GOT3 (cell line): ENCODE data around the gene SRSF2.
A peak's percentile ranks its signal among the peaks of the same experiment; 100 is the strongest.
"Not testable (repeated sequence)": the region's sequence is repeated elsewhere in the genome, so short reads cannot be mapped to it uniquely, and the experiment has no call there.

Experiments
- DNase-seq: peaks from one replicate; lab custom pipeline; 2025; ENCODE audit warnings: mixed read lengths; lab: John Stamatoyannopoulos, UW

Gene SRSF2

GRCh38 chr17:76720941-76721340 lies 16.2 kb downstream of the SRSF2 start:
- DNase-seq, result no peak

- no peak for DNase-seq
These were observed 16.9 kb downstream of the SRSF2 start for GRCh38 chr17:76720211-76720610.

GRCh38 chr17:76718516-76718915 lies 18.6 kb downstream of the SRSF2 start:
- no peak for DNase-seq

GRCh38 chr17:76716839-76717215 lies 20.3 kb downstream of the SRSF2 start:
- no peak for DNase-seq

- DNase-seq, result peak; percentile 67
These were observed 20.8 kb downstream of the SRSF2 start for GRCh38 chr17:76716146-76716838.

GRCh38 chr17:76715496-76715830 lies 21.7 kb downstream of the SRSF2 start:
- no peak for DNase-seq

- no peak for DNase-seq
These were observed 22.2 kb downstream of the SRSF2 start for GRCh38 chr17:76714822-76715495.

- DNase-seq, result no peak
These were observed 22.8 kb downstream of the SRSF2 start for GRCh38 chr17:76714336-76714735.

- no peak for DNase-seq
These were observed 23.4 kb downstream of the SRSF2 start for GRCh38 chr17:76713765-76714164.

GRCh38 chr17:76712321-76712720 lies 24.8 kb downstream of the SRSF2 start:
- DNase-seq, result not testable (repeated sequence)

GRCh38 chr17:76710863-76711611 lies 26.1 kb downstream of the SRSF2 start, which contains the start of gene MXRA7:
Gene MXRA7 (minus strand): TSS chr17:76710965. CDS start chr17:76710946, 19 bp downstream.
- DNase-seq, result peak; percentile 21

- not testable (repeated sequence) for DNase-seq
These were observed 26.9 kb downstream of the SRSF2 start for GRCh38 chr17:76709951-76710862.

GRCh38 chr17:76709077-76709950 lies 27.8 kb downstream of the SRSF2 start:
- DNase-seq, result peak; percentile 54

GRCh38 chr17:76707985-76708807 lies 28.9 kb downstream of the SRSF2 start:
- no peak for DNase-seq

- no peak for DNase-seq
These were observed 30.3 kb downstream of the SRSF2 start for GRCh38 chr17:76706817-76707216.

GRCh38 chr17:76704805-76705204 lies 32.3 kb downstream of the SRSF2 start:
- DNase-seq, result no peak

GRCh38 chr17:76702941-76703637 lies 34.0 kb downstream of the SRSF2 start:
- no peak for DNase-seq

GRCh38 chr17:76702076-76702475 lies 35.1 kb downstream of the SRSF2 start:
- no peak for DNase-seq

- DNase-seq, result no peak
These were observed 35.6 kb downstream of the SRSF2 start for GRCh38 chr17:76701471-76701967.
